NCI-H1105 (cell line): ENCODE measurements around the gene GNG2.

Experiments
- DNase-seq: peaks from one replicate; lab custom pipeline; 2025; lab: John Stamatoyannopoulos, UW

GNG2 gene

DNA sequence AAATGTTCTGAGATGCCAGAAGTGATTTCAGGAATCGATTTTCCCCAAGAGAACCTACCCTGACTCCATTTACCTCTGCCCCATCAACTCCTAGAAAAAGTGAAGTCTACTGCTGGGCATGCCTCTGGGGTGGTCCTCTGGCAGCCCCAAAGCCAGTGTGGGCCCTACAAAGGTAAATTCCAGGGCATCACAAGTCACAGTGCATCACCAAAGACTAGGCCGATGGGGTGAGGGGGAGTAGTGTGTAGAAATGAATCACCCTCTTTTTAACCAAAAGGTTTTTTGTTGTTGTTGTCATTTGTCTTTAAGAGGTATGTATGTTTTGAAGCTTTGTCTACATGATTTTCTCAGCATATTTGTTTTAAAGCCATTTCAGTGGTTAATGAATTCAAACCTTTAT lies 82.6 kb downstream of the GNG2 start:
- no peak for DNase-seq

DNA sequence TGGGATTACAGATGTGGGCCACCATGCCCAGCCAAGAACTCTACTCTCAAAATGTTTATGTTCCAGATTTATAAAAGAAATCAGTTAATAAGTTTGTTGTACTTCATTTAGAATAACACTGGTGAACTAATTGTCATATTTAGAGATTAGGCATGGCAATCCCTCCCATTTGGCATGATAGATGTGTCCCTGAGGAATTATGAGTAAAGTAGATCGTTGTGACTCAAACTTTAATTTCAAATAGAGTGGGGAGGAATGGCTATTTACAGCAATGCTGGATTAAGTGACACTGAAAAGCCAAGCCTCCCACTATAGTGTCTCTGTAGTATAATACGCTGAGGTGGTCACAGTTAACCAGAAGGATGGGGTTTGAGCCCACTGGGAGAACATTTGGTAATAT lies 89.6 kb downstream of the GNG2 start:
- DNase-seq, result no peak

DNA sequence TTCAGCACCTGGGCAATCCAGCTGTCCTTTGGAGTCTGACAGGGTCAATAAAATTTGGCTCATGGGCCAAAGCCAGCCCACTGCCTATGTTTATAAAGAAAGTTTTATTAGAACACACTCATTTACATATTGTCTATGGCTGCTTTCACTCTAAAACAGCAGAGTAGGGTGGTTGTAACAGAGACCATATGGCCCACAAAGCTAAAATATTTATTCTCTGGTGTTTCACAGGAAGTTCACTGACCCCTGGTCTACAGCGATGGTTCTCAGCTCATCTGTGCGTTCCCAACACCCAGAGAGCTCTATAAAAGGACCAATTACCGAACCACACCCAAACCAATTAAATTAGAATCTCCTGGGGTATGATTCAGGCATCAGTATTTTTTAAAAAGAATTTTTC lies 91.2 kb downstream of the GNG2 start:
- no peak for DNase-seq

GRCh38 chr14:51954031-51954430 lies 93.6 kb downstream of the GNG2 start:
- no peak for DNase-seq

DNA sequence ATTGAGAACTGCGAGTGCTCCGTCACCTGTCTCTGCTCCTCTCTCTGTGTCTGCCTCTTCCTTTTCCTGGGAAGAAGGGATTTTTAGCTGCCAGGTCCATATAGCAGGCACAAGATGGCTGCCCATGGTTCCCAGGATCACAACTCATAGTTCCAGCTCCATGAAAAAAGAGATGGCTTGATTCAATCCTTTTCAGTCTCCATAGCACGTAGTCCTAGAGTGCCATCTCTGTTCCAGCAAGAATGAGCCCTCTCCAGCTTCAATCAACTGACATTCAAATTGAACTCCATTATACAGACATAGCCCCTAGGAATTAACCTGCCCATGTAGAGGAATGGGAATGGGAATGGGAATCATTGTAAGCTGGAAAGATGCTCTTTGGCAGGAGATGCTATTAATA lies 94.2 kb downstream of the GNG2 start:
- DNase-seq, result no peak

DNA sequence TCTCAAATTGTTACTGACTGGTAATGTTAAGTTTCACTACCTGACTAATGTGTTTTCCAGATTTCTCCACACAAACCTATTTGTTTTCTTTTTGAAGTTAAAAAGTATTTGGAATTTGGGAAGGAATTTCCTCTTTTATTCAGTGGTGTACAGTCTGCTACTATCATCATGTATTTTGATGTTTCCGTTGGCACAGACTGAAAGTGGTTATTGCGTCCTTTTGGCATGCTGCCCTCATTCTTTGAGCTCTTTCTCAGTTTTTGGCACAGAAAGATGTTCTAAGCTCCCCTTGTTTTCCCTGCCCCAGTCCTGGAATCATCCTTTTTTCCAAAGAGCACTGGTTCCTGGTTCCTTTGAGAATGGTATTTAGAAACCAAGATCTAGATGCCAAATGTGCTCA lies 97.5 kb downstream of the GNG2 start:
- no peak for DNase-seq

GRCh38 chr14:51959928-51960327 lies 99.5 kb downstream of the GNG2 start:
- DNase-seq, result no peak

DNA sequence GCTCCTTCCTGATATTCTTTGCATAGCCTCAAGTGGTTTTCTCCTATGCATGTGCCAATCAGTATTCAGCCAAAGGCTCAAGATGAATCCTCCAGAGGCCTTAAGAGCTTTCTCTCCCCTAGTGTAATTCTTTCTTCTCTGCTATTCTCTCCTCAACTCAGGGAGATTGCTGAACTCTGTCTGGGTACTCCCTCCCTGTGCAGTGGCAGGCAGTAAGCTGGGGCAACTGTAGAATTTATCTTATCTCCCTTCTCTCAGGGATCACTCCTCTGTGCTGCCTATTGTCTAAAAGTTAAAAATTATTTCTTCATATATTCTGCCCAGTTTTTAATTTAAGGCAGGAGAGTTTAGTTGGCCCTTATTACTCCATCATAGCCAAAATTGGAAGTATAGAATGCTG lies 100.5 kb downstream of the GNG2 start:
- DNase-seq, result no peak

GRCh38 chr14:51962711-51963110 lies 102.3 kb downstream of the GNG2 start:
- no peak for DNase-seq

DNA sequence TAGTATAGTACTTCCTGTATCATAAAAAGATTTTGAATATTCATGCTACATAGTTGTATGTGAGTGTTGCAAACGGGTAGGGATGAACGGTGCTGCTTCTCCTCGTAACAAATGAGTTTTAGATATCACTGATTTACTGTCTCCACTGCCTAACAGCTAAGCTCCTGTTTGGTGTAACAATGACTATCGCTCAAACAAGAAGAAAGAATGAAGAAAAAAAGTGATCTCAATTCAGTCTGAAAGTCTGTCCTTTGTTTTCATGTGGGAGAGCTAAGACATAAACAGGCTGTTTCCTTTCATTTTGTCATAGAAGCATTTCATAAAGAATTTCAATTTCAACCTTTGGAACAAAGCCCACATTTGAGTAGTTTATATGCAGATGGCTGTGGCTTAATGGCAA lies 102.9 kb downstream of the GNG2 start:
- peak; percentile 15 for DNase-seq

DNA sequence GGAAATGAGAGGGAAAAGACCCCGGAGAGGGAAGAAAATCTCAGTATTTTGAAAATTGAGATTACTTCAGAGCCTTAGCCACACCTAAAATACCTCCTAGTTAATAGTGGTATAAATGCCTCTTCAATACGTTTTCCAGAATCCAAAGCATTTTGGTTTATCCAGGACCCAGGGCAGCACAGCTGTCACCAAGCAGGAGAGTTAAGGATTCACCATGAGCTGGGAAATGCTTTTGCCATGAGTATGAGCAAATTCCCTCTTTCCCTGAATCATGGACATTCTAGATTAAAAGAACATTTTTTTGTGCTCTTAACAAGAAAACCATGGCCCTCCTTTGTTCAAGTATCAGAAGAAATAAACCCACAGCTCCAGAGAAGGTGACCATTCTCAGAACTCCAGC lies 107.1 kb downstream of the GNG2 start:
- DNase-seq, result no peak

- no peak for DNase-seq
These were observed 109.6 kb downstream of the GNG2 start for GRCh38 chr14:51969852-51970540.

DNA sequence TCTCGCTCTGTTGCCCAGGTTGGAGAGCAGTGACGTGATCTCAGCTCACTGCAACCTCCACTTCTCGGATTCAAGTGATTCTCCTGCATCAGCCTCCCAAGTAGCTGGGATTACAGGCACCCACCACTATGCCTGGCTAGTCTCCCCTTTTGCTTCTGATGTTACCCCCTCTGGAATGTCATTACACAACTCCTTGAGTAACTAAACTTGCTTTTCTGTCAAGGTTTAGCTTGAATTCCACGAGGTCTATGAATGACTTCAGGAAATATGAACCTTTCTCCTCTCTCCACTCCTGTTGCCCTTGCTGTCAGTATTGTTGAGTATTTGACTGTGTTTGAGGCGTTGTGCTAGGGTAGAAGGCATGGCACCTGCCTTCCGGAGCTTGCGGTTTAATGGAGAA lies 112.2 kb downstream of the GNG2 start:
- no peak for DNase-seq

DNA sequence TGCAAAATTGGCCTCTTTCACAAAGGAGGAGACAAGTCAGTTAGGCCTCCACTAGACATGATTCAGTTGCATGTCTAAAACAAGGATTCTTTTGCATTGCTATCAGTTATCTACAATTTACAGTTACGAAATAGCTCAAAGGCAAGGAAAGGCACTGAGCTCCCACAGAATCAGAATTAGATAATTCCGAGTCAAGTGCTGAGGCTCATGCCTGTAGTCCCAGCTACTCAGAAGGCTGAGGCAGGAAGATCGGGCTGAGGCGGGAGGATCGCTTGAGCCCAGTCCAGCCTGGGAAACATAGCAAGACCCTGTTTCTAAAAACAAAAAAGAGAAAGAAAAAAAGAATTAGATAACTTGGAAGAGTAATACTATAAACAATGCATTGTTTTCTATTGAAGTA lies 116.7 kb downstream of the GNG2 start:
- no peak for DNase-seq

DNA sequence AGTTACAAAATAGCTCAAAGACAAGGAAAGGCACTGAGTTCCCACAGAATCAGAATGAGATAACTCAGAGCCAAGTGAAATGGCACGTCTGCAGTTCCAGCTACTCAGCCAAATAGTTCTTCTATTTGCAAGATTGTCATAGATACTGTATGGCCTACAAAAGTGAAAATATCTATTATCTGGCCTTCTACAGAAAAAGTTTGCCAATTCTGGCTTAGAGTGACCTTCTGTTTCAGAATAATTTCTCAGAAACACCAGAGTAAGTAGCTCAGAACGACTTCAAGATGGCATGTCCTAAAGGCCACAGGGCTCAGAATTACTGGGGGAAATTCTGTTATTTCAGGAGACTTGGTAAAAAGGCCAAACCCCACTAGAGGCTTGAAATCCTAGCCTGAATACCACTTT lies 118.3 kb downstream of the GNG2 start:
- no peak for DNase-seq

DNA sequence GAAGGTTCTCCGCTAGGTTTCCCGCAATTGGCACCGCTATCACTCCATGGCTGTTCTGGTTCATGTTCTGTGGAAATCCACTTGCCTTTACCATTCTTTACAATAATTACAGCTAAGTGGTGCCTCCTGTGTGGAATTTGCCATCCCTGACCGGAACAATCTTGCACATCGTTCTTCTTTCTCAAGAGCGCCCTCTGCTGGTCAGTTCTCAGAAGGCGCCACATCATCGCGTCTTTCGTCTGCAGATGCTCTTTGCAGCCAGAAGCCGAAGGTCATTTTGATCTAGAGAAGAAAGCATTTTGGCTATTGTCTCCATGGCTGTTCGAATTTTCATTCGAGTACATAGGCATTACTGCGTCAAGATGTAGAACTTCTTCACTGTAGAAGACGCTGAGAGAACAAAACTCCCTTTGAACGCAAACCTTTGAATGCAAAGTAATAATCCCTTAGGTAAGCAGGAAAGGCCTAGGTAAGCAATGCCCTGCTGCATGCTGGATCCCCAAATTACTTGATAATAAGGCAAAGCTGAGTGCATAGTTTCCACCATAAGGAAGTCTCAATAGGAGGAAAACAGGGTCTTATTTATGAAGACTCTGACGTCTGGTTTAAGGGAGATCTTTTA lies 118.8 kb downstream of the GNG2 start:
- peak; percentile 73 for DNase-seq

GRCh38 chr14:51981218-51981854 lies 120.9 kb downstream of the GNG2 start:
- DNase-seq, result no peak

DNA sequence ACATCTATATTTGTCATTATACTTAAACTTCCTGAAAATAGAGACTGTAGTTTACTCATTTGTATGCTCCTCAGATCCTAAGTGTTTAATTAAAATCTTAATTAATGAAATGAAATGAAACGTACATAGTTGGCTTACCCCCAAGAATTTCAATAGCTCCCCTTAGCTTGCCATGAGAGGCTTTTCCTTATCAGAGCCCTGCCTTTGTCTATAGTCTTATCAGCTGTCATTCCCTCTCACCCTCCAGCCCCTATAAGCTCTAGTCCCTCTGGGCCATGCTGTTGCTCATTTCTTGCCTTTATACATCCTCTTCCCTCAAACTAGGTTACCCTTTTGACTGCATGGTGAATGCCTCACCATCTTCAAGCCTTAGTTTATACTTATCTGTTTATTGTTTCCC lies 127.8 kb downstream of the GNG2 start:
- peak; percentile 14 for DNase-seq

GRCh38 chr14:51989293-51990234 lies 129.2 kb downstream of the GNG2 start, which contains the start of gene RTRAF:
TSS of gene RTRAF (plus strand) at chr14:51989546. CDS start at chr14:51989640, 94 bp downstream.
- peak; percentile 97 for DNase-seq

GRCh38 chr14:51990488-51990887 lies 130.1 kb downstream of the GNG2 start:
- DNase-seq, result no peak

DNA sequence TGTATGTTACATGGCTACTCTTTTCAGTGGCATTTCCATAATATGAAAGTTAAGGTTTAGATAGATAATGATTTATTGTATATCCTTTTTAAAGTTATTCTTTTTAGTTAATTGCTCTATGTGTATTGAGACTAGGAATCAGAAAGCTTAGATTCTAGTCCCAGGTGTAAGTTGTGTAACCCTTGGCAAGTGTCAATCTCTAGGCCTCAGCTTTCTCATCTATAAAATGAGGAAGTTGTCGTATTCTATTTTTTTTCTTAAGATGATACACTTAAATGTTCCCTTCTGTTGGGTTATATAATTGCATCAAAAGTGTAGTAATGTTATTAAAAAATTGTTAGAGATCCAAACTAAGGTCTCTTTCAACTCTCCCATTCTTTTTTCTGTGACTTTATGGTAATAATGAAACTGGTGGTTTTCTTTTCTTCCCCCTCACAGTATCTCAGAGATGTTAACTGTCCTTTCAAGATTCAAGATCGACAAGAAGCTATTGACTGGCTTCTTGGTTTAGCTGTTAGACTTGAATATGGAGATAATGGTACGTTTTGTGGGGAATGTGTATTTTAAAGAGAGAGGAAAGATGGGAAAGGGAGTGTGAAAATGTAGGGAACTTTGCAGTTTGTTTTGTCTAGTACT lies 133.0 kb downstream of the GNG2 start:
- no peak for DNase-seq
